HS-5 (cell line): Measurements from ENCODE around the gene CACNA1G.

Experiments used
- DNase-seq: peaks from one replicate; pipeline ENCODE4 v3.0.0-alpha.2; 2012; ENCODE audit warnings: low read depth

The CACNA1G gene

GRCh38 chr17:50568659-50569058 is 8.1 kb downstream of the CACNA1G start:
- DNase-seq, result no peak

GRCh38 chr17:50569592-50569991 is 9.1 kb downstream of the CACNA1G start:
- no peak for DNase-seq

- DNase-seq, result no peak
These were observed 9.5 kb downstream of the CACNA1G start for GRCh38 chr17:50570032-50570431.

- no peak for DNase-seq
These were observed 10.0 kb downstream of the CACNA1G start for GRCh38 chr17:50570528-50570927.

GRCh38 chr17:50571681-50572080 is 11.2 kb downstream of the CACNA1G start:
- no peak for DNase-seq

GRCh38 chr17:50572541-50572940 is 12.0 kb downstream of the CACNA1G start:
- DNase-seq, result no peak

GRCh38 chr17:50573866-50574611 is 13.5 kb downstream of the CACNA1G start:
- no peak for DNase-seq

GRCh38 chr17:50575581-50576210 is 15.2 kb downstream of the CACNA1G start:
- DNase-seq, result no peak

GRCh38 chr17:50576864-50577263 is 16.3 kb downstream of the CACNA1G start:
- DNase-seq, result no peak

- DNase-seq, result no peak
These were observed 17.0 kb downstream of the CACNA1G start for GRCh38 chr17:50577451-50577954.

GRCh38 chr17:50578173-50578572 is 17.7 kb downstream of the CACNA1G start:
- DNase-seq, result no peak

GRCh38 chr17:50579399-50579798 is 18.9 kb downstream of the CACNA1G start:
- no peak for DNase-seq

GRCh38 chr17:50580646-50581045 is 20.1 kb downstream of the CACNA1G start:
- no peak for DNase-seq

GRCh38 chr17:50581316-50581715 is 20.8 kb downstream of the CACNA1G start:
- DNase-seq, result no peak

- DNase-seq, result no peak
These were observed 22.2 kb downstream of the CACNA1G start for GRCh38 chr17:50582741-50583140.

GRCh38 chr17:50583641-50584040 is 23.1 kb downstream of the CACNA1G start:
- DNase-seq, result no peak

GRCh38 chr17:50584116-50584515 is 23.6 kb downstream of the CACNA1G start:
- no peak for DNase-seq

GRCh38 chr17:50584749-50585148 is 24.2 kb downstream of the CACNA1G start:
- DNase-seq, result no peak

- no peak for DNase-seq
These were observed 24.8 kb downstream of the CACNA1G start for GRCh38 chr17:50585346-50585745.

GRCh38 chr17:50585891-50586290 is 25.4 kb downstream of the CACNA1G start:
- DNase-seq, result no peak

- DNase-seq, result no peak
These were observed 26.1 kb downstream of the CACNA1G start for GRCh38 chr17:50586421-50587247.

GRCh38 chr17:50587571-50587970 is 27.1 kb downstream of the CACNA1G start:
- no peak for DNase-seq
